HG03439 (cell line): ENCODE results near the gene GPX1.

Experiments used
- ATAC-seq: cut with Tn5 transposase; IDR thresholded peaks from one replicate; pipeline ENCODE4 v1.9.1; 2021; ENCODE audit warnings: mild to moderate bottlenecking, moderate library complexity; ENCODE audit not compliant: unreplicated experiment

Gene GPX1

DNA sequence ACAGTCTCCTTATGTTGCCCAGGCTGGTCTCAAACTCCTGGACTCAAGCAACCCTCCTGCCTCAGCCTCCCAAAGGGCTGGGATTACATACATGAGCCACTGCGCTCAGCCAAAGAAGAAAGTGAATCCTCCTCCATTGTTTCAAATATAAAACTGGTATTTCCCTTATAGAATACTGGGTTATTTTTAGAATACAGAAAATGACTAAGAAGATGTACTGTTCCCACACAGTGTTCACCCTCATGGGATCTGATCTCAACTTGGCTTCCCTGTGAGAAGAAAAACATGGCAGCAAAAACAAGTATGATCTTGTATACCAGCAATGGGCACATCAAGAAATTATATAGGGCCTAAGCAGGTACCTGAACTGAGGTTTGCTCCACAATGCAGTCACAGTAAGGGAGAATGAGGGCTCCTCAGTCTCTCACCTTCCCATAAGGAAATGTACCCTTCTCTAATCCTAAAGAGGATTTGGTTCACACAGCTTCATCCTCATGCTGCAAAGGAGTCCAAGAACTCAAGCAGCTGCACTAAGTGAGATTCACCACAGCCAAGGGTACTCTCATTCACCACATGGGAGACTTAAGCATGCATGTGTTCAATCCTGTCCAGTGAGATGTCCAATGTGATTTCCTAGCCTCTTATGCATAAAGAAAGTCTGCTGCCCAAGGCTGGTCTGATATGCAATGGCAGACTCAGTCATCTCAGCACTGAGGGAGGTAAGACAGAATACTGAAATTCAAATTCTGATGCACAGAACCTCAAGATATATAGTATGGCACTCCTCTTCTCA lies 44.1 kb downstream of the GPX1 start:
- ATAC-seq = no peak

- ATAC-seq = no peak
These were observed 46.9 kb downstream of the GPX1 start for GRCh38 chr3:49311283-49311682.

- no peak for ATAC-seq
These were observed 47.5 kb downstream of the GPX1 start for GRCh38 chr3:49310677-49311076.
